HCT116 (cell line): ENCODE measurements around the gene TSHZ1. TPM values are rescaled to one million over a fixed set of nuclear protein-coding genes. Genes with fewer than 3 reads are reported as not detected.

Experiments
- ATAC-seq: fragments of 200-7000 bp; cut with Tn5 transposase; 2 replicates; pipeline ENCODE4 v1.9.1; 2020; ENCODE audit warnings: mild to moderate bottlenecking, moderate library complexity
- BruUV-seq: library from RNA; stranded (reverse); fragments of 400-500 nt; replicated peaks from 2 replicates; lab custom pipeline; 2021; lab: Mats Ljungman, UMichigan
- CTCF ChIA-PET: fragments of 300-600 bp; sonication (Branson Sonifier 250); formaldehyde crosslinking; loops from one replicate; lab custom pipeline; 2021; ENCODE audit warnings: antibody characterized with exemption; lab: Charles Lee
- POLR2A ChIA-PET: fragments of 300-600, 350-600 bp; sonication (Branson Sonifier 250); formaldehyde crosslinking; loops from one replicate; lab custom pipeline; 2021; ENCODE audit warnings: antibody characterized with exemption; lab: Charles Lee
- RAD21 ChIA-PET, 2 experiments: fragments of 300-600 bp; sonication (Branson Sonifier 250); formaldehyde crosslinking; loops; one replicate each; lab custom pipeline; 2023; ENCODE audit warnings: low total read pairs in 2 of 2; ENCODE audit not compliant: uncharacterized antibody in 2 of 2, unreplicated experiment in 2 of 2, low non-redundant PET in 1 of 2; lab: Charles Lee
- DNase-seq: peaks from one replicate; pipeline ENCODE4 v3.0.0-alpha.2; 2010; ENCODE audit warnings: low read depth, low spot score
- H2AFZ ChIP-seq: fragments of 200-600 bp; shearing (Covaris generic), sonication (generic); 2 replicates; pipeline ENCODE4 v1.6.1; 2017; ENCODE audit warnings: low read depth, mixed run types, mixed read lengths, antibody characterized with exemption, low read length; ENCODE audit not compliant: poor library complexity, severe bottlenecking
- H3K27ac ChIP-seq: 2 replicates; pipeline ENCODE4 v1.5.1; 2012; ENCODE audit warnings: low read depth, low read length
- H3K27me3 ChIP-seq: fragments of 200-600 bp; sonication (generic); 2 replicates; pipeline ENCODE4 v1.6.1; 2016; ENCODE audit warnings: mixed run types, low read length, mixed read lengths; ENCODE audit not compliant: insufficient read depth
- H3K36me3 ChIP-seq, 2 experiments: fragments of 200-500 bp in 1 of 2; fragments of 200-600 bp in 1 of 2; sonication (Bioruptor generic) in 1 of 2; sonication (generic) in 1 of 2; 2 replicates each; pipeline versions ENCODE4 v1.5.1 to v1.6.1; 2014 to 2016; ENCODE audit warnings: low read length in 2 of 2, inconsistent platforms in 1 of 2, mixed read lengths in 1 of 2, mixed run types in 1 of 2; ENCODE audit not compliant: insufficient read depth in 2 of 2, control insufficient read depth in 1 of 2
- H3K4me1 ChIP-seq, 2 experiments: fragments of 200-600 bp in 1 of 2; sonication (generic) in 1 of 2; 2 replicates each; pipeline versions ENCODE4 v1.5.1 to v1.6.1; 2012 to 2017; ENCODE audit warnings: low read length in 2 of 2, inconsistent platforms in 1 of 2, mild to moderate bottlenecking in 1 of 2, mixed read lengths in 1 of 2, mixed run types in 1 of 2, moderate library complexity in 1 of 2; ENCODE audit not compliant: insufficient read depth in 2 of 2, control insufficient read depth in 1 of 2
- H3K4me2 ChIP-seq: fragments of 200-600 bp; sonication (generic); 2 replicates; pipeline ENCODE4 v1.6.1; 2017; ENCODE audit warnings: mixed run types, low read length, mixed read lengths
- H3K4me3 ChIP-seq, 2 experiments: fragments of 200-600 bp in 1 of 2; sonication (generic) in 1 of 2; replicated peaks in 1 of 2; 2 replicates each; pipeline ENCODE4 v1.5.1; 2011 to 2016; ENCODE audit warnings: low read length in 2 of 2, control low read depth in 1 of 2, low read depth in 1 of 2, mild to moderate bottlenecking in 1 of 2, mixed read lengths in 1 of 2, mixed run types in 1 of 2
- H3K79me2 ChIP-seq: fragments of 200-600 bp; sonication (generic); 2 replicates; pipeline ENCODE4 v1.6.1; 2017; ENCODE audit warnings: mild to moderate bottlenecking, mixed run types, low read length, moderate library complexity, mixed read lengths; ENCODE audit not compliant: insufficient read depth
- H3K9ac ChIP-seq: fragments of 200-600 bp; sonication (generic); 2 replicates; pipeline ENCODE4 v1.6.1; 2016; ENCODE audit warnings: low read length, mixed read lengths
- H3K9me2 ChIP-seq: fragments of 200-600 bp; sonication (generic), shearing (Covaris generic); 2 replicates; pipeline ENCODE4 v1.6.1; 2017; ENCODE audit warnings: mixed run types, mild to moderate bottlenecking, moderate library complexity; ENCODE audit not compliant: insufficient read depth
- H3K9me3 ChIP-seq, 2 experiments: fragments of 200-500 bp in 1 of 2; fragments of 200-600 bp in 1 of 2; sonication (Bioruptor generic) in 1 of 2; sonication (generic) in 1 of 2; 2 replicates each; pipeline ENCODE4 v1.6.1; 2014 to 2017; ENCODE audit warnings: low read length in 2 of 2, mixed read lengths in 2 of 2, inconsistent platforms in 1 of 2, low read depth in 1 of 2, mild to moderate bottlenecking in 1 of 2, mixed run types in 1 of 2, moderate library complexity in 1 of 2; ENCODE audit not compliant: control insufficient read depth in 1 of 2, insufficient read depth in 1 of 2
- H4K20me1 ChIP-seq: fragments of 200-600 bp; sonication (generic), shearing (Covaris generic); 2 replicates; pipeline ENCODE4 v1.6.1; 2017; ENCODE audit warnings: mixed run types, mild to moderate bottlenecking, moderate library complexity; ENCODE audit not compliant: insufficient read depth
- CBX3 ChIP-seq: IDR thresholded peaks from 2 replicates; pipeline ENCODE4 v1.6.1; 2012; ENCODE audit warnings: low read depth
- CEBPB ChIP-seq: IDR thresholded peaks from 2 replicates; pipeline ENCODE4 v1.6.1; 2012; ENCODE audit warnings: low read depth
- EGR1 ChIP-seq: IDR thresholded peaks from 2 replicates; pipeline ENCODE4 v1.6.1; 2012; ENCODE audit warnings: low read depth
- EZH2 ChIP-seq: fragments of 200-600 bp; sonication (generic); IDR thresholded peaks from 2 replicates; pipeline ENCODE4 v1.6.1; 2017; ENCODE audit warnings: antibody characterized with exemption, mixed run types
- POLR2A ChIP-seq: IDR thresholded peaks from 2 replicates; pipeline ENCODE4 v1.7.0; 2011; ENCODE audit warnings: borderline replicate concordance; ENCODE audit not compliant: insufficient read depth, insufficient read length; ENCODE audit errors: extremely low read depth
- SP1 ChIP-seq: IDR thresholded peaks from 2 replicates; pipeline ENCODE4 v1.6.1; 2012; ENCODE audit warnings: low read depth
- ZNF274 ChIP-seq: fragments of 200-500 bp; sonication (Bioruptor generic); IDR thresholded peaks from 2 replicates; pipeline ENCODE4 v1.6.1; 2014; ENCODE audit warnings: mild to moderate bottlenecking, low read depth, low read length, inconsistent platforms
- intact Hi-C: fragments of 100-400 bp; cut with micrococcal nuclease; formaldehyde crosslinking; loops from 2 replicates; pipeline ENCODE4 v1.10.0; 2022
- total RNA-seq: library from RNA; stranded (reverse); gene quantifications from one replicate; pipeline ENCODE4 v1.2.1, GENCODE V29; 2021; ENCODE audit not compliant: unreplicated experiment

Gene TSHZ1
- total RNA-seq, 1 experiment from 2014 or later, result 5.7 TPM

GRCh38 chr18:75204732-75205513, 5.7 kb upstream of the TSHZ1 start:
- Histone ChIP-seq H3K79me2 (peaks cover 61% of the 10 kb centered on the region), H4K20me1 (no peaks in the 10 kb centered on the region), H3K36me3 (peaks cover 5 to 7% of the 10 kb centered on the region in 2 experiments; a peak in 2 of 4 replicates), H3K4me2 (no peak overlapping the region), H3K9ac (no peak overlapping the region), H3K27me3 (no peaks in the 10 kb centered on the region), H2AFZ (no peak overlapping the region), H3K27ac (no peak overlapping the region), H3K9me2 (no peaks in the 10 kb centered on the region), H3K4me3 (no peak overlapping the region), H3K4me1 (peaks cover 12% of the 10 kb centered on the region in 2 experiments; a peak in 3 of 4 replicates), H3K9me3 (no peaks in the 10 kb centered on the region)
- CTCF ChIA-PET, result no interaction called here
- POLR2A ChIA-PET, result no interaction called here
- ATAC-seq (no peak), DNase-seq (no peak)
- intact Hi-C loops, result no loop called here
- BruUV-seq, result no TSS peak
- TF ChIP-seq EGR1, result no peak
- no peak for TF ChIP-seq CBX3
- TF ChIP-seq POLR2A, result no peak
- no peak for TF ChIP-seq SP1
- TF ChIP-seq EZH2, result no peak
- RAD21 ChIA-PET, result no interaction called here

GRCh38 chr18:75205514-75206132, 5.0 kb upstream of the TSHZ1 start:
- RAD21 ChIA-PET, result no interaction called here
- peaks cover 5 to 7% of the 10 kb centered on the region in 2 experiments; a peak in 2 of 4 replicates for H3K36me3 ChIP-seq
- no TSS peak for BruUV-seq
- H3K27me3 ChIP-seq, result no peaks in the 10 kb centered on the region
- intact Hi-C loops, result no loop called here
- no peak for TF ChIP-seq CEBPB
- no peak for TF ChIP-seq ZNF274
- TF ChIP-seq, all 23 proteins: peak for 0
- no peaks in the 10 kb centered on the region for H4K20me1 ChIP-seq
- POLR2A ChIA-PET, result no interaction called here
- H3K79me2 ChIP-seq, result peaks cover 61% of the 10 kb centered on the region
- no peak overlapping the region for H3K9ac ChIP-seq
- peaks cover 13 to 18% of the 10 kb centered on the region in 2 experiments; a peak in 3 of 4 replicates for H3K4me1 ChIP-seq
- CTCF ChIA-PET, result no interaction called here
- H3K27ac ChIP-seq, result no peak overlapping the region
- no peaks in the 10 kb centered on the region for H3K9me3 ChIP-seq
- H3K4me3 ChIP-seq, result no peak overlapping the region
- DNase-seq, result no peak
- H3K9me2 ChIP-seq, result no peaks in the 10 kb centered on the region
- ATAC-seq, result no peak
- no peak overlapping the region for H2AFZ ChIP-seq
- H3K4me2 ChIP-seq, result no peak overlapping the region
